Measurements from ENCODE around the gene TLR10.

DNA sequence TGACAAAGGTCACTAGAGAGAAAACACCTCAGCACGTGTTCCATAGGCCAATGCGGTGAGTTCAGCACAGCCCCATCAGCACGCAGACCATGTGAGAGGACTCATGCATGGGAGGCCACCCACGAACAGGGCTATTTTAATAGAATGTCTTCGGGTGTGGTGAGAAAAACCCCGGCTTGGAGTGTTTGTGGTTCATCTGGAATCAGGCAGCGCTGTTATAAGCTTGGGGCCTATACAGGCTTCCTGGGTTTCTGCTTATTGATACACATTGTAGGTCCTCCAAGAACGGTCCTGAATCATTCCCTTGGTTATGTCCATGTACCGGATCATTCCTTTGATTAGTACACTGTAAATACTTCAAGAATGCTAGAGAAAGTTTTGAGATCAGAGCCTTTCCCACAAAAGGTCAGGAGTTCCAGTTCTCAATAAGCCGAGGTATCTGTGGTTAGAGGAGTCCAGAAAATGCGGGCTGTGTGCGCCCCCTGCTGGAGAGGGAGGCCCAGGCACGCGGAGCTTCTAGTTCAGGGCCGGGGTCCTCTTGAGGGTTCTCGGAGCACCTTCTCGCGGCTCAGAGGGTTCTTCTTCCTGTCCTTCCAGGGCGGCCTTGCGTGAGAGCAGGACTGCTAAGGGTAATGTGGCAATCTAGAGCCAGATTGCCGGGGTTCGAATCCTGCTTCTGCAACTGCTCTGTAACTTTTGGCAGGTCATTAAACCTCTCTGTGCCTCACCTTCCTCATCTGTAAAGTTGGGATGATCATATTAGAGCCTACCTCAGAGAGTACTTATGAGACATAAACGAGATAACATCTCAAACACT, 51.8 kb downstream of the TLR10 start:
- TF ChIP-seq SIN3A (IDR thresholded peaks at IDR 0.05; ENCODE audit: borderline replicate concordance, low read depth, low read length), result no peak
- TF ChIP-seq KLF16 (CRISPR knock-in tag; IDR thresholded peaks at IDR 0.05), result no peak; a peak in 1 of 4 replicates
- TF ChIP-seq, protein P1, sequence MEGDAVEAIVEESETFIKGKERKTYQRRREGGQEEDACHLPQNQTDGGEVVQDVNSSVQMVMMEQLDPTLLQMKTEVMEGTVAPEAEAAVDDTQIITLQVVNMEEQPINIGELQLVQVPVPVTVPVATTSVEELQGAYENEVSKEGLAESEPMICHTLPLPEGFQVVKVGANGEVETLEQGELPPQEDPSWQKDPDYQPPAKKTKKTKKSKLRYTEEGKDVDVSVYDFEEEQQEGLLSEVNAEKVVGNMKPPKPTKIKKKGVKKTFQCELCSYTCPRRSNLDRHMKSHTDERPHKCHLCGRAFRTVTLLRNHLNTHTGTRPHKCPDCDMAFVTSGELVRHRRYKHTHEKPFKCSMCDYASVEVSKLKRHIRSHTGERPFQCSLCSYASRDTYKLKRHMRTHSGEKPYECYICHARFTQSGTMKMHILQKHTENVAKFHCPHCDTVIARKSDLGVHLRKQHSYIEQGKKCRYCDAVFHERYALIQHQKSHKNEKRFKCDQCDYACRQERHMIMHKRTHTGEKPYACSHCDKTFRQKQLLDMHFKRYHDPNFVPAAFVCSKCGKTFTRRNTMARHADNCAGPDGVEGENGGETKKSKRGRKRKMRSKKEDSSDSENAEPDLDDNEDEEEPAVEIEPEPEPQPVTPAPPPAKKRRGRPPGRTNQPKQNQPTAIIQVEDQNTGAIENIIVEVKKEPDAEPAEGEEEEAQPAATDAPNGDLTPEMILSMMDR (CRISPR knock-in tag; IDR thresholded peaks at IDR 0.05), result peak; percentile 95
- TF ChIP-seq SAP130 (CRISPR knock-in tag; IDR thresholded peaks at IDR 0.05; ENCODE audit: low read depth), result no peak
- TF ChIP-seq TCF7 (IDR thresholded peaks at IDR 0.05; ENCODE audit: low read depth), result no peak
- TF ChIP-seq, protein P2, sequence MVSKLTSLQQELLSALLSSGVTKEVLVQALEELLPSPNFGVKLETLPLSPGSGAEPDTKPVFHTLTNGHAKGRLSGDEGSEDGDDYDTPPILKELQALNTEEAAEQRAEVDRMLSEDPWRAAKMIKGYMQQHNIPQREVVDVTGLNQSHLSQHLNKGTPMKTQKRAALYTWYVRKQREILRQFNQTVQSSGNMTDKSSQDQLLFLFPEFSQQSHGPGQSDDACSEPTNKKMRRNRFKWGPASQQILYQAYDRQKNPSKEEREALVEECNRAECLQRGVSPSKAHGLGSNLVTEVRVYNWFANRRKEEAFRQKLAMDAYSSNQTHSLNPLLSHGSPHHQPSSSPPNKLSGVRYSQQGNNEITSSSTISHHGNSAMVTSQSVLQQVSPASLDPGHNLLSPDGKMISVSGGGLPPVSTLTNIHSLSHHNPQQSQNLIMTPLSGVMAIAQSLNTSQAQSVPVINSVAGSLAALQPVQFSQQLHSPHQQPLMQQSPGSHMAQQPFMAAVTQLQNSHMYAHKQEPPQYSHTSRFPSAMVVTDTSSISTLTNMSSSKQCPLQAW (CRISPR knock-in tag; IDR thresholded peaks at IDR 0.05), result no peak
